Stimulated activated CD4-positive, alpha-beta T cell treated with anti-CD3 and anti-CD28 coated beads, Interleukin-12 subunit alpha, Interleukin-12 subunit beta, amount 100 ng/mL, for 4 hours (primary cell): ENCODE results near the gene USP7.
"Not testable (repeated sequence)": the region's sequence is repeated elsewhere in the genome, so short reads cannot be mapped to it uniquely, and the experiment has no call there.

Experiments used
- DNase-seq: peaks from one replicate; pipeline ENCODE4 v3.0.0-alpha.2; 2020

Gene USP7

GRCh38 chr16:8874388-8874787, 89.3 kb downstream of the USP7 start:
- no peak for DNase-seq

- DNase-seq = not testable (repeated sequence)
Observed at GRCh38 chr16:8873866-8874195, 89.9 kb downstream of the USP7 start.

GRCh38 chr16:8872967-8873865, 90.5 kb downstream of the USP7 start:
- no peak for DNase-seq

GRCh38 chr16:8872071-8872470, 91.6 kb downstream of the USP7 start:
- DNase-seq = no peak

- not testable (repeated sequence) for DNase-seq
Observed at GRCh38 chr16:8869988-8870241, 93.8 kb downstream of the USP7 start.

GRCh38 chr16:8869212-8869987, 94.3 kb downstream of the USP7 start:
- no peak for DNase-seq

GRCh38 chr16:8868416-8869211, 95.1 kb downstream of the USP7 start, which contains the start of gene CARHSP1:
TSS of gene CARHSP1 (minus strand) at chr16:8869006. CDS start at chr16:8859328, 9,678 bp downstream.
- DNase-seq = peak; percentile 67

- no peak for DNase-seq
Observed at GRCh38 chr16:8867932-8868415, 95.7 kb downstream of the USP7 start.

- DNase-seq = no peak
Observed at GRCh38 chr16:8867216-8867931, 96.3 kb downstream of the USP7 start.

- DNase-seq = no peak
Observed at GRCh38 chr16:8866884-8867215, 96.9 kb downstream of the USP7 start.

- no peak for DNase-seq
Observed at GRCh38 chr16:8866118-8866883, 97.4 kb downstream of the USP7 start.

GRCh38 chr16:8865145-8865882, 98.4 kb downstream of the USP7 start:
- DNase-seq = no peak

GRCh38 chr16:8864480-8865110, 99.1 kb downstream of the USP7 start:
- DNase-seq = no peak

- no peak for DNase-seq
Observed at GRCh38 chr16:8863594-8864424, 99.9 kb downstream of the USP7 start.

GRCh38 chr16:8862309-8863130, 101.2 kb downstream of the USP7 start:
- DNase-seq = no peak

GRCh38 chr16:8861563-8862308, 102.0 kb downstream of the USP7 start:
- DNase-seq = no peak

GRCh38 chr16:8859913-8860881, 103.5 kb downstream of the USP7 start:
- DNase-seq = no peak
